Esophagus squamous epithelium (tissue), 5 donors: Measurements from ENCODE around the gene INPP4B. TPM values are rescaled to one million over a fixed set of nuclear protein-coding genes. Genes with fewer than 3 reads are reported as not detected.

ENCODE experiments used
- DNase-seq: peaks from one replicate; lab custom pipeline; 2025; lab: John Stamatoyannopoulos, UW
- H3K27ac ChIP-seq, 4 donors: fragments of 200-600 bp; sonication (generic); one replicate each; pipeline ENCODE4 v1.5.1; 2016 to 2019; ENCODE audit warnings: mild to moderate bottlenecking in 1 of 4
- H3K27me3 ChIP-seq, 4 donors: fragments of 200-600 bp; sonication (generic); 1 replicate in 3 of 4; 2 replicates in 1 of 4; pipeline versions ENCODE4 v1.5.1 to v1.6.0; 2017 to 2021; ENCODE audit warnings: antibody characterized with exemption in 1 of 4
- H3K36me3 ChIP-seq, 3 donors: fragments of 200-600 bp; sonication (generic); one replicate each; pipeline ENCODE4 v1.5.1; 2016 to 2019
- H3K4me1 ChIP-seq, 3 donors: fragments of 200-600 bp; sonication (generic); one replicate each; pipeline ENCODE4 v1.5.1; 2017 to 2019
- H3K4me3 ChIP-seq, 4 donors: fragments of 200-600 bp; sonication (generic); 1 replicate in 3 of 4; 2 replicates in 1 of 4; pipeline ENCODE4 v1.5.1; 2016 to 2019; ENCODE audit warnings: mild to moderate bottlenecking in 2 of 4, moderate library complexity in 1 of 4
- H3K9me3 ChIP-seq, 3 donors: fragments of 200-600 bp; sonication (generic); one replicate each; pipeline ENCODE4 v1.5.1; 2016 to 2019
- CTCF ChIP-seq, 6 experiments: fragments of 450-650 bp in 4 of 6; fragments of 200-600 bp in 2 of 6; sonication (generic) in 2 of 6; IDR thresholded peaks; one replicate each; pipeline ENCODE4 v1.5.1; 2016 to 2019; ENCODE audit warnings: antibody characterized with exemption in 6 of 6, mild to moderate bottlenecking in 4 of 6, moderate library complexity in 4 of 6
- POLR2A ChIP-seq, 4 donors: fragments of 450-650 bp; IDR thresholded peaks; one replicate each; pipeline ENCODE4 v1.6.1; 2017; ENCODE audit warnings: antibody characterized with exemption in 4 of 4, mild to moderate bottlenecking in 4 of 4, moderate library complexity in 3 of 4
- WGBS, 2 donors: methylation state at CpG; one replicate each; pipeline ENCODE4 v1.1.5; 2018; 5-methylcytosine and 5-hydroxymethylcytosine counted together
- intact Hi-C: fragments of 100-400 bp; cut with DNase I; formaldehyde crosslinking; loops from one replicate; pipeline ENCODE4 v1.15.0; 2022
- total RNA-seq, 4 donors: library from RNA; depleted of rRNA; stranded (reverse); fragments of >200 nt; gene quantifications; one replicate each; pipeline ENCODE4 v1.1.0, GENCODE V29; 2016
- donor health status: DM: yes; HTN: yes; CAD: no.

The INPP4B gene
- total RNA-seq, 4 donors from 2014 or later: 14.3 to 49.7 (median 21.3) TPM

DNA sequence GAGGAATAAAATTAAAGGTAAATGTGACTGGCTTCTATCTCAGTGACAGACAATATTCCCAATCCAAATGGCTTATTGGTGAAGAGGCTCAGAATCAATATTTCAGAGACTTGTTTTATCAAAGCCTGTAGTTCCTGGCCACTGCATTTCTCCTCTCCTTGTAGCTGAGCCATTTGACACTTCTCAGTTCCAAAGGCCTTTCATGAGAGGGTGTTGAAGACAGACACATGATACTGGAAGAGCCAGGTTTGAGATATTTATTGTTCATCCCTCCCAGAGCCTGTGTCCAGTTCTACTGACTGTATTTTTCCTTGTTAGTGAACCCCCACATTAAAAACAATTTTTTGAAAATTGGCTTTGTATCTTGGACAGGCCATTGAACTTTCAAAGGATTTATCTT lies 12.9 kb upstream of the INPP4B start:
- Histone ChIP-seq H3K27ac (no peak overlapping the region), H3K9me3 (no peaks in the 10 kb centered on the region), H3K36me3 (no peaks in the 10 kb centered on the region), H3K4me1 (no peaks in the 10 kb centered on the region), H3K4me3 (no peak overlapping the region), H3K27me3 (no peaks in the 10 kb centered on the region)
- no peak for DNase-seq
- intact Hi-C loops: no loop called here
- TF ChIP-seq POLR2A (IDR thresholded peaks at IDR 0.05) (no peak), CTCF (IDR thresholded peaks at IDR 0.05) (no peak)

DNA sequence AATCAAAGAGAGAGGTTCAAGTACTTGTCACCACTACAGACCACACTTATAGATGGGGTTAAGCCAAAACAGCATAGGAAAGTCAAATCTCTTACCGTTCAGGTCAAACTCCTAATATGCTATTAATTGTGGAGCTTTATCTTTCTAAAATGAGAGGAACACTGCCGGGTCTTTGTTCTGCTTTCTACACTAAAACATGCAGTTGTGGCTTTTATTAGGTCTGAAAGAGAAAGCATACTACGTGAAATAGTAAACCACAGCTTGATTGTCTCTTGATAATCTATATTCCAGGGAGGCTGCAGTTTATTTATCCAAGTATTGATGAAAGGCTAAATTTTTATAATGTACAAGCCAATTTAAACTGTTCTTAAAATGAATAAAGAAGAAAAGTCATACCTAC lies 12.3 kb upstream of the INPP4B start:
- Histone ChIP-seq H3K4me1 (no peaks in the 10 kb centered on the region), H3K4me3 (no peak overlapping the region), H3K9me3 (no peaks in the 10 kb centered on the region), H3K27me3 (no peaks in the 10 kb centered on the region), H3K27ac (no peak overlapping the region), H3K36me3 (no peaks in the 10 kb centered on the region)
- 48 to 53% methylated on average over 3 of the region's 3 CpGs for WGBS, 2 donors
- no peak for DNase-seq
- TF ChIP-seq POLR2A (IDR thresholded peaks at IDR 0.05): no peak
- TF ChIP-seq CTCF (IDR thresholded peaks at IDR 0.05): no peak
- intact Hi-C loops: no loop called here

DNA sequence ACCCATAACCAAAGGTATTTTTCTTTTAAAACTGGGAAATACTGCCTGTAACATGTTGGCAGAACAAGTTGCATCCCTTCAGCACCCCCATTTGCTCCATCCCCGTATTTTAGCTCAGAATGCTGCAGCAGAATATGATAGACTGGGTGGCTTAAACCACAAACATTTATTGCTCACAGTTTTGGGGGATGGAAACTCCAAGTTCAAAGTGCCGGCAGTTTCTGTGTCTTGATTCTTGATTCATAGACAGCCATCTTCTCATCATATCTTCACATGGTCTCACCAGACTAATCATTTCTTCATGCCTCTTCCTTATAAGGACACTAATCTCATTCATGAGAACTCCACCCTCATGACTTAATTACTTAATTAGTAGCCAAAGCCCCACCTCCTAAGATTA lies 10.5 kb upstream of the INPP4B start:
- no peak overlapping the region for H3K27ac ChIP-seq
- H3K9me3 ChIP-seq: no peaks in the 10 kb centered on the region
- H3K27me3 ChIP-seq: no peaks in the 10 kb centered on the region
- no peak for DNase-seq
- no peaks in the 10 kb centered on the region for H3K36me3 ChIP-seq
- no peak overlapping the region for H3K4me3 ChIP-seq
- intact Hi-C loops: no loop called here
- TF ChIP-seq POLR2A (IDR thresholded peaks at IDR 0.05) (no peak), CTCF (IDR thresholded peaks at IDR 0.05) (no peak)
- WGBS, 2 donors: 88% methylated on average over 2 of the region's 2 CpGs
- H3K4me1 ChIP-seq: no peaks in the 10 kb centered on the region

DNA sequence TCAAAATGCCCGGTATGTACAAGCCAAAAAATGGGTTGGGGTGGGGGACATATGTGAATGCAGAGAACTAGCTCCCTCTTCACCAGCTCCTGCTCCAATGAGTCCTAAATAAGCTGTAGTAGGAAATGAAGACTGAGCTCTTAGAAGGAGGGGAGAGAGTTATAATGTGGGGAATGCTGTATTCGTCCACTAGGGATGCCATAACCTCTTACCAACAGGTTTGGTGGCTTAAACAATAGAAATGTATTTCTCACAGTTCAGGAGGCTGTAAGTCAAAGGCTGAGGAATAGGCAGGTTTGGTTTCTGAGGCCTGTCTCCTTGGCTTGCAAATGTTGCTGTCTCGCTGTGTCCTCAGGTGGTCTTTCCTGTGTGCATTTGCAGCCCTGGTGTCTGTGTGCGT lies 4.4 kb upstream of the INPP4B start:
- no peak for DNase-seq
- TF ChIP-seq CTCF (IDR thresholded peaks at IDR 0.05) (peak in 1 of 6 experiments; percentile 35), POLR2A (IDR thresholded peaks at IDR 0.05) (no peak)
- H3K4me3 ChIP-seq: no peak overlapping the region
- H3K36me3 ChIP-seq: no peaks in the 10 kb centered on the region
- WGBS, 2 donors: 79 to 80% methylated on average over 4 of the region's 4 CpGs
- intact Hi-C loops: no loop called here
- peaks cover 5 to 21% (median 15%) of the 10 kb centered on the region in 3 donors for H3K4me1 ChIP-seq
- H3K27me3 ChIP-seq: peaks cover 0 to 21% (median 0%) of the 10 kb centered on the region in 4 donors
- H3K27ac ChIP-seq: no peak overlapping the region
- no peaks in the 10 kb centered on the region for H3K9me3 ChIP-seq

GRCh38 chr4:142846729-142847596 lies 862 bp upstream of the INPP4B start:
- peaks cover 0 to 36% (median 0%) of the 10 kb centered on the region in 4 donors for H3K27me3 ChIP-seq
- H3K4me3 ChIP-seq: peak overlapping the region; percentile 39 to 72 (median 60)
- H3K36me3 ChIP-seq: no peaks in the 10 kb centered on the region
- peak in 5 of 6 experiments; percentile 36 to 65 (median 39) for TF ChIP-seq CTCF (IDR thresholded peaks at IDR 0.05)
- no peak for TF ChIP-seq POLR2A (IDR thresholded peaks at IDR 0.05)
- H3K27ac ChIP-seq: peak overlapping the region; percentile 35 to 81 (median 69)
- 7 to 31% methylated on average over 2 to 24 of the region's 50 CpGs for WGBS, 2 donors
- H3K4me1 ChIP-seq: peaks cover 5 to 27% (median 15%) of the 10 kb centered on the region in 3 donors
- H3K9me3 ChIP-seq: no peaks in the 10 kb centered on the region
- DNase-seq: no peak
- intact Hi-C loops: loop anchor here (10.0 kb wide), 3 partner anchors 492 to 1692 kb away; no protein-coding TSS in a partner anchor
